Measurements from ENCODE around the gene VAV3. TPM values are rescaled to one million over a fixed set of nuclear protein-coding genes. Genes with fewer than 3 reads are reported as not detected.

VAV3 gene
- total RNA-seq, 1 experiment from 2014 or later: 3.8 TPM

GRCh38 chr1:107936498-107937481, 28.2 kb downstream of the VAV3 start:
- DNase-seq (ENCODE audit: low read depth): peak; percentile 98

DNA sequence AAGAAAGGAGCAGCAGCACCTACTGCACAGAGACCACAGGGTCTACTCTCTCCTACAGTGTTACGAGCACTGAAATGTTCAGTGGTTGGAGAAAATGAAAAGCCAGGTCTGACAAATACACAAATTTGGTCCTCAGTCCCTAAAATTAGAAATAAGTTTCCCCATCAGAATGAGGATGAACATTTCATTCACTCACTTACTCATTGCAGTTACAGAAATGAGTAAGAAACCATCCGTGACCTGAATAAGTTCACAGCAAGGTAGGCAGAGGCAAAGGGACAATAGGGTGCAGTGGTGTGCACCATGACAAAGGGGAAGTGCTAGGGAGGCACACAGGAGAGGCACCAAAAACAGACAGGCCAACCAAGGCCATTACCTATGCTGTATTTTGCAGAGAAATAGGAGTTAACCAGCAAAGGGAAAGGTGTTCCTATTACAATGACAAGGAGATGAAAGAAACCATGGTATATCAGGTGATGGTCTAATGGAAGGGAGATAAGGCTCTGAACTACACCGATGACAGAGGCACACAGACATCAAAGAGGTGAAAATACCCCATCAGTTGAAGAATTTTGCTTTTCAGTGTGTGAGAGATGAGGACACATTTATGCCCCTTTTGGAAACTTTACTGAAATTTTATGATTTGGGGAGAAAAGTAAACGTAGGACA, 29.4 kb downstream of the VAV3 start:
- peak; percentile 16 for DNase-seq (ENCODE audit: low read depth)

- no peak for DNase-seq (ENCODE audit: low read depth)
Measured at GRCh38 chr1:107934578-107934977, 30.4 kb downstream of the VAV3 start.

- DNase-seq (ENCODE audit: low read depth): no peak
Measured at GRCh38 chr1:107933736-107934135, 31.2 kb downstream of the VAV3 start.

GRCh38 chr1:107930292-107930691, 34.7 kb downstream of the VAV3 start:
- no peak for DNase-seq (ENCODE audit: low read depth)

DNA sequence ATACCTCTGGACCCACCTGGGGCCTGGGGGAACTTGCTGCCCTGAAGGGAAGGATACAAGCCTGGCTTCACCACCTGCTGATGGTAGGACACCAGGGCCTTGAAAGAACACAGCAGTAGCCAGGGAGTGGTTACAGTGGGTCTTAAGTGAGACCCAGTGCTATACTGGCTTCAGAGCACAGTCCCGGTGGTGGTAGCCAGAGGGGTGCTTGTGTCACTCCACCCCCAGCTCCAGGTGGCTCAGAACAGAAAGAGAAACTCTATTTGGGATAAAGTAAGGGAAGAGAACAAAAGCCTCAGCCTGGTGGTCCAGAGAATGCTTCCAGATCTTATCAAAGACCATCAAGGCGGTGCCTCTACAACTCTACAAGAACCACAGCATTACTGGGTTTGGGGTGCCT, 37.2 kb downstream of the VAV3 start:
- DNase-seq (ENCODE audit: low read depth): no peak

DNA sequence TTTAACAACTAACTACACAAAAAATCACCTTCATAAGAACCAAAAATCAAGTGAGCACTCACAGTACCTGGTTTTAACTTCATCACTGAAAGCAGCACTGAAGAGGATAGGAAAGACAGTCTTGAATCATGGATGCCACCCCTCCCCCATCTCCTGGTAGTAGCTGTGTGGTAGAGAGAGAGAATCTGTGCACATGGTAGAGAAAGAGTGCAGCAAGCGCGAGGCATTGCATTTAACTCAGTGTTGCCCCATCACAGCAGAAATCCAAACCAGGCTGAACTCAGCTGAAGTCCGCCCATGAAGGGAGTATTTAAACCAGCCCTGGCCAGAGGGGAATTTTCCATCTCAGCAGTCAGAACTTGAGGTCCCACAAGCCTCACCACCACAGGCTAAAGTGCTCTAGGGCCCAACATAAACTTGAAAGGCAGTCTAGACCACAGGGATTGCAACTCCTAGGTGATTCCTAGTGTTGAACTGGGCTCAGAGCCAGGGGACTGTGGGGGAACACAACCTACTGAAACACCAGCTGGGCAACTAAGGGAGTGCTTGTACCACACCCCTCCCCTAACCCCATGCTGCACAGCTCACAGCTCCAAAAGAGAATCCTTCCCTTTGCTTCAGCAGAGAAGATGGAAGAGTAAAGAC, 38.4 kb downstream of the VAV3 start:
- peak; percentile 73 for DNase-seq (ENCODE audit: low read depth)

GRCh38 chr1:107925565-107925964, 39.4 kb downstream of the VAV3 start:
- DNase-seq (ENCODE audit: low read depth): no peak

GRCh38 chr1:107920999-107921398, 44.0 kb downstream of the VAV3 start:
- no peak for DNase-seq (ENCODE audit: low read depth)

GRCh38 chr1:107920561-107920960, 44.4 kb downstream of the VAV3 start:
- DNase-seq (ENCODE audit: low read depth): no peak

- no peak for DNase-seq (ENCODE audit: low read depth)
Measured at GRCh38 chr1:107919953-107920352, 45.0 kb downstream of the VAV3 start.

DNA sequence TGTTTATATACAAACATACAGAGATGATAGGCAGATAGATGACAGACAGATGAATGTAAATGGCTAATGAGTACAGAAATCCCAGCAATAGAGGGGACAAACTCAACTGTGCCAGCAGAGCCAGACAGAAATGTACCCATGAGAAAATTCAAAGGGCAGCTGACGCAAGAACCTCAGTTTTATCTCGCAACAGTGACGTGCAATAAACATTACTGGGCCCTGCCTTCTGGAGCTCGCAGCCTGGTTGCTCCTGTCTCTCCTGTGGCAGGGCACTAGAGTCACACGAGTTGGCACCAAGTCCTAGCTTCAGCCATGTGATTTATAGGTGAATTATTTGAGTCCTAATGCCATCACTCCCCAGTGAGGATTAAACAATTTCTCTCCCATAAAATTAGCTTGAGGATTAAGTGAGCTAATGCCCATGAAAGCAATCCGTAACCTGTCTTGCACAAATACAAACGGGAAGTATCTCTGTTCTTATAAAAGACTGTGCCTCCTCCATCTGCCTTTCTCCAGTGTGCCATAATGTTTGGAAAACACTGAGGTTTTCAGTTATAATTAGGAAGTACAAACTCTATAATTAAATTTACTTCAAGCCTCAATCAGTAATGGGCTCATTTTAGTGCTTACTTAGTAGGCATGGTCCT, 50.7 kb downstream of the VAV3 start:
- no peak for DNase-seq (ENCODE audit: low read depth)

DNA sequence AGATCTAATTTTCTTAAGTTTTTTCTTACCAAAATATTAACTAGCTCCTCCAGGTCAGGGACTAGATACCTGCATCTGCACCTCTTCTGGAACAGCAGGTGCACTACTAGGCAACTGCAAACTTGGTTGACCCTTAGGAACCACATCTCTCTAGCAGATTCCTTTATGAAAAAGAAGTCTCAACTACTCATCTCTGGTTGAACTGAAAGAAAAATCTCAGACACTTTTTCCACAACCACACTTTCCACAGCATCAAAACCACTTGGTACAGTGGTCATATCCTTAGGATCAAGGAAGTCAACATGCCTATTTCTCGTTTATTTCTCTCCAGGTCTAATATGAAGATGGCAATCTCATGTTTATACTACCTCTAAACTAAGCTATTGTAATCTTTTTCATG, 52.3 kb downstream of the VAV3 start:
- no peak for DNase-seq (ENCODE audit: low read depth)

DNA sequence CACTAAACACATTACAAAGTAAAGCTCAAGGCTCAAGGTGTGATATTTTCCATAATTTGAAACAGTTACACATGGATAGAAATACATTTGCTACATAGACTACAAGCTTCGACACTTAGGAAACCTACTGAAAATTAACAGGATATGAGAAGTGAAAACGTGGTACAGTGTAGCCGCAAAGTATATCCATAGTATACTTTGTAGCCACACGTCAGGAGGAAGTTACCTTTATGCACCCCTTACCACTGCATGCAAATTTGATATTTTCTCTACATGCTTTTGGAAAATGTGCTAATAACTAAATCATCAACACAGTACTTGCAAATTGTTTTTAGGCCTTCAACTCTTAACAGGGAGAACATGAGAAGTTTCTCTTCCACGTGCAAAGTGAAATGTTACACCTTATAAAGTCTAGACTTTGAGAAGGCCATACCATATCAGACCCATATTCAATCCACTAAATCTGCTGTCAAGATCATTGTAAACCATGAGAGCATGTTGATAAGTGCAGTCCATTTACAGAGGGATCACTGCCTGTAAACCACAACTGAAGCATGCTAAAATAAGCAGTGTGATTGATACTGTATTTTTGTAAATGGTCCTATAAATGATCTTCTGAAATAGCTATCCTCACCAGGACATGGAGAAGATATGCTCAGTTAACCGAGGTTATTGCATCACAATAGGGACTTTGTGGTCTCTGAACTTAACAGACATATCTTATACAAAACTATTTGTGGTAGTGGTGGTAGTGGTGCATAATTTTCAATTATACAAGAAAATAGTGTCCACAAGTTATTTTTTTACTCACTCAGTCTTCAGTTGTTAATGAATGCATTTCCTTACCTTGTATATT, 64.7 kb downstream of the VAV3 start:
- DNase-seq (ENCODE audit: low read depth): no peak

GRCh38 chr1:107899655-107900054, 65.3 kb downstream of the VAV3 start:
- no peak for DNase-seq (ENCODE audit: low read depth)

DNA sequence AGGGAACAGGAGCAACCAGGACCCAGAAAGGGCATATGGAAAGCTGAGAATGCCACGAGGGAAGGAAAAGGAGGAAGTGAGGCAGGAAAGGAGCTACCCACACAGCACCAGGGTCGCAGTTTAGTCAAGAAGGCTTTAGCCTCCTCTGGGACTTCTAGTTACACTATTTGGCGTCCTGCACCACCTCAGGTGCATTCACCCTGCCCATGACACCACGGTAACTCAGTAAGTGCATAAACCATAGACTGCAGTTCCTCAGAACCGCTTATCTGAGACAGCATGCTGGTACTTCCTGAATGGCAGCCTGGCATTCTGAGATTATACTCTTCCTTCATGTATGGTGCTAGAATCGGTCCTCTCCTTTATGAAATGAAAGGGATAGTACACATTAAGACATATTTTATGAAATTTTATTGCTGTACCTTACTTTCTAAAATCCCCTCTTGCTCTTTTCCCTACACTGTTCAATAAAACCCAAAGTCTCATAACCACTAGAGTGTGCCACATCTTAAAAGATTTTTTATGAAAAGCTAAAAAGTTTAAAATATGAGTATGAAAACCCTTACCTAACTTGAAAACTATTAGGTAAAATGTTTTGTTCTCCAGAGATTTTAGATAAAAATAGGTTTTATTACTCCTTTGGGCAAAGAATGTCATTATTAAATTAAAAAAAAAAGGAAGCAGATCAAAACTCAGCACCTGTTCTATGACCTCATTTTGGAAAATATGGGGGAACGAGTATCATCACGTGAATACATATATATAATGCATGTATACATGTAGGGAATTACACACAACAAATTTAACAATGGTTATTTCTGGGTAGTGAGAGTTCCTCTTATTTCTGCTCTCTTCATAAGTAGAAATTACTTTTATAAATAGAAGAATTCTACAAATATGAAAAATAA, 67.3 kb downstream of the VAV3 start:
- DNase-seq (ENCODE audit: low read depth): no peak

- no peak for DNase-seq (ENCODE audit: low read depth)
Measured at GRCh38 chr1:107896936-107897335, 68.0 kb downstream of the VAV3 start.

- DNase-seq (ENCODE audit: low read depth): no peak
Measured at GRCh38 chr1:107896401-107896800, 68.6 kb downstream of the VAV3 start.

GRCh38 chr1:107895403-107896191, 69.4 kb downstream of the VAV3 start:
- no peak for DNase-seq (ENCODE audit: low read depth)
